Breast epithelium (tissue), 4 donors: ENCODE measurements around the gene NPB. TPM values are rescaled to one million over a fixed set of nuclear protein-coding genes. Genes with fewer than 3 reads are reported as not detected.
A peak's percentile ranks its signal among the peaks of the same experiment; 100 is the strongest.

Experiments used
- DNase-seq, 2 donors: peaks; one replicate each; pipeline ENCODE4 v3.0.0-alpha.2; 2019; ENCODE audit warnings: low spot score in 2 of 2
- H3K27ac ChIP-seq, 2 donors: fragments of 200-600 bp; sonication (generic) in 1 of 2; one replicate each; pipeline ENCODE4 v1.5.1; 2016 to 2019; ENCODE audit warnings: mild to moderate bottlenecking in 1 of 2
- H3K27me3 ChIP-seq, 2 donors: fragments of 200-600 bp; sonication (generic) in 1 of 2; one replicate each; pipeline versions ENCODE4 v1.5.1 to v1.6.0; 2017 to 2019; ENCODE audit warnings: control low read depth in 1 of 2, mild to moderate bottlenecking in 1 of 2
- H3K36me3 ChIP-seq: fragments of 200-600 bp; one replicate; pipeline ENCODE4 v1.5.1; 2019
- H3K4me1 ChIP-seq, 2 donors: fragments of 200-600 bp; sonication (generic); one replicate each; pipeline ENCODE4 v1.5.1; 2016 to 2019; ENCODE audit warnings: control low read depth in 1 of 2
- H3K4me3 ChIP-seq, 3 donors: fragments of 200-600 bp; sonication (generic); 1 replicate in 2 of 3; 2 replicates in 1 of 3; pipeline ENCODE4 v1.5.1; 2016 to 2019; ENCODE audit warnings: mild to moderate bottlenecking in 3 of 3, moderate library complexity in 2 of 3
- H3K9me3 ChIP-seq, 2 donors: fragments of 200-600 bp; sonication (generic) in 1 of 2; one replicate each; pipeline ENCODE4 v1.5.1; 2016 to 2019; ENCODE audit warnings: control low read depth in 1 of 2
- POLR2A ChIP-seq: fragments of 450-650 bp; IDR thresholded peaks from one replicate; pipeline ENCODE4 v1.6.1; 2016; ENCODE audit warnings: antibody characterized with exemption, mild to moderate bottlenecking, moderate library complexity
- POLR2AphosphoS5 ChIP-seq, 3 donors: sonication (generic); formaldehyde crosslinking; IDR thresholded peaks; one replicate each; pipeline ENCODE4 v1.6.1; 2017; ENCODE audit warnings: antibody characterized with exemption in 3 of 3
- intact Hi-C: fragments of 100-400 bp; cut with DNase I; formaldehyde crosslinking; loops from one replicate; pipeline ENCODE4 v1.15.1; 2023; ENCODE audit warnings: low total_unique reads
- total RNA-seq, 3 donors: library from RNA; depleted of rRNA; stranded (reverse); fragments of >200 nt; gene quantifications; one replicate each; pipeline ENCODE4 v1.1.0, GENCODE V29; 2016
- TF ChIP-seq, protein P1 (sequence below), 3 donors: fragments of 450-650 bp; IDR thresholded peaks; one replicate each; pipeline ENCODE4 v1.5.1; 2016 to 2017; ENCODE audit warnings: antibody characterized with exemption in 3 of 3, mild to moderate bottlenecking in 3 of 3, moderate library complexity in 3 of 3

Gene NPB
- total RNA-seq, 3 donors from 2014 or later = 2.0 TPM; not detected in 2

DNA sequence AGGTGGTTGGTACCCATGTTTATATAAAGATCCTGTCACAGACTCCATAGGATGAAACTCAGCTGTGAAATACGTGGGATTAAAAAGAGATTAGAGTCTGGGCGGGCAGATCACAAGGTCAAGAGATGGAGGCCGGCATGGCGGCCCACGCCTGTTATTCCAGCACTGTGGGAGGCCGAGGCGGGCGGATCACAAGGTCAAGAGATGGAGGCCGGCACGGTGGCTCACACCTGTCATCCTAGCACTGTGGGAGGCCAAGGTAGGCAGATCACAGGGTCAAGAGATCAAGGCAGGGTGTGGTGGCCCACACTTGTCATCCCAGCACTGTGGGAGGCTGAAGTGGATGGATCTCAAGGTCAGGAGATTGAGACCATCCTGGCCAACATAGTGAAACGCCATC is 6.6 kb upstream of the NPB start:
- intact Hi-C loops = no loop called here
- TF ChIP-seq POLR2AphosphoS5 (IDR thresholded peaks at IDR 0.05) = no peak
- TF ChIP-seq, protein P1, sequence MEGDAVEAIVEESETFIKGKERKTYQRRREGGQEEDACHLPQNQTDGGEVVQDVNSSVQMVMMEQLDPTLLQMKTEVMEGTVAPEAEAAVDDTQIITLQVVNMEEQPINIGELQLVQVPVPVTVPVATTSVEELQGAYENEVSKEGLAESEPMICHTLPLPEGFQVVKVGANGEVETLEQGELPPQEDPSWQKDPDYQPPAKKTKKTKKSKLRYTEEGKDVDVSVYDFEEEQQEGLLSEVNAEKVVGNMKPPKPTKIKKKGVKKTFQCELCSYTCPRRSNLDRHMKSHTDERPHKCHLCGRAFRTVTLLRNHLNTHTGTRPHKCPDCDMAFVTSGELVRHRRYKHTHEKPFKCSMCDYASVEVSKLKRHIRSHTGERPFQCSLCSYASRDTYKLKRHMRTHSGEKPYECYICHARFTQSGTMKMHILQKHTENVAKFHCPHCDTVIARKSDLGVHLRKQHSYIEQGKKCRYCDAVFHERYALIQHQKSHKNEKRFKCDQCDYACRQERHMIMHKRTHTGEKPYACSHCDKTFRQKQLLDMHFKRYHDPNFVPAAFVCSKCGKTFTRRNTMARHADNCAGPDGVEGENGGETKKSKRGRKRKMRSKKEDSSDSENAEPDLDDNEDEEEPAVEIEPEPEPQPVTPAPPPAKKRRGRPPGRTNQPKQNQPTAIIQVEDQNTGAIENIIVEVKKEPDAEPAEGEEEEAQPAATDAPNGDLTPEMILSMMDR (IDR thresholded peaks at IDR 0.05) = no peak
- TF ChIP-seq POLR2A = no peak
- H3K4me3 ChIP-seq = no peak overlapping the region
- no peak for DNase-seq
- H3K36me3 ChIP-seq = no peaks in the 10 kb centered on the region
- H3K27me3 ChIP-seq = no peaks in the 10 kb centered on the region
- no peaks in the 10 kb centered on the region for H3K9me3 ChIP-seq
- no peak overlapping the region for H3K27ac ChIP-seq
- H3K4me1 ChIP-seq = peaks cover 1 to 2% of the 10 kb centered on the region in 2 donors

DNA sequence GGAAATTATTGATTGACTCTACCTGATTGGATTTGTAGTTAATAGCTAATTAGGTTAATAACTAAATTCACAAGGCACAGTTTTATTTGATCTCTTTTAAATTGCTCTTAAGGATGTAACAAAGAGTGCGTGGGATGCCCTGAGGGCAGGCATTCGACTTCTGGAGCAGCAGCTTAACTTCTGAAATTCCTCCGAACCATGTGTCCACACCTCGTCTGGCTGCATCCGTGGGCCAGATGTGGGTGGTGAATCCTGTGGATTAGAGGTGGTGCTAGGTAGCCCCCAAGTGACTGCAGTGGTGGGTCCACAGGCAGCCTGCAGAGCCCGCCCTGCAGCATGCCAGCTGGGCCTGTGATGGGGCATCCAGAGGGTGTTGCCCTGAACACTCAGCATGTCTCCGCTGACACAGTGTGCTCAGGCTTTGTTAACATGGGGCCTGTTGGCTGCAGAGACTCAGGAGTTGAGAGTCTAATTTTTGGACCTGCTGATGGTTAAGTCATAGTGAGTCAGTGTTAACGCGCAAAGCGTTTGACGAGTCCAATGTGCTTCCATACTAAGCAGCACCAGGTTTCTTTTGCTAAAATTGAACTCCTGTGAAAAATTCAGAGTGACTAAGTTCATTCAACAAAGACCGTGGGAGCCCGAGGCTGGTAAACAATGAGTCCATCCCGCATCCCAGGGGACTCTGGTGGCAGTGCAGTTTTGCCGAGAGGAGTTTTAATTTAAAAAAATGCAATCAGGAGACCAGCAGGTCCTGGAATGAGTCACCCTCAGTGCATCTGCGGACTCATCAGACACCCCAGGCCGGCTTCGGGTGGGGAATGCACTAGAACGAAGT is 3.8 kb upstream of the NPB start:
- Histone ChIP-seq H3K4me3 (no peak overlapping the region), H3K4me1 (no peaks in the 10 kb centered on the region), H3K27me3 (no peaks in the 10 kb centered on the region), H3K27ac (peak overlapping the region in 1 of 2 donors; percentile 27), H3K36me3 (no peaks in the 10 kb centered on the region), H3K9me3 (no peaks in the 10 kb centered on the region)
- DNase-seq = no peak
- intact Hi-C loops = no loop called here
- TF ChIP-seq POLR2AphosphoS5 (IDR thresholded peaks at IDR 0.05) = no peak
- TF ChIP-seq, protein P1 (IDR thresholded peaks at IDR 0.05) = no peak
- no peak for TF ChIP-seq POLR2A

DNA sequence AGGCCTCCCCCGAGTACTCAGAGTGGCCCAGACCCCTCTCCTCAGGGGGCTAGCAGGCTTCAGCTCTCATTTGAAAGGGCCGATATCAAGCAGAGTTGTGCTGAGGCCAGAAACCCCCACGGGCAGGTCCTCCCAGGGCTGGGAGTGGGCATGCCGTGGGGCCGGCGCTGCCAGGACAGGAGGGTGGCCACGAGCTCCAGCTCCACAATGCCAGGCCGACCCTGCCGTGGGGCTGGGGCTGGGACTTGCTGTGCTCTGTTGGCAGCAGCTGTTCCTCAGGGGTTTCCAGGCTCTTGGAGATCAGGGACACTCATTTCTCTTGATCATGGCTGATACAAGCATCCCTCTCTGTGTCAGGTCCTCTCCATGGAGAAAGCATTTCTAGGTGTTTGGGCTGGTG is 3.2 kb upstream of the NPB start:
- H3K36me3 ChIP-seq = no peaks in the 10 kb centered on the region
- intact Hi-C loops = no loop called here

DNA sequence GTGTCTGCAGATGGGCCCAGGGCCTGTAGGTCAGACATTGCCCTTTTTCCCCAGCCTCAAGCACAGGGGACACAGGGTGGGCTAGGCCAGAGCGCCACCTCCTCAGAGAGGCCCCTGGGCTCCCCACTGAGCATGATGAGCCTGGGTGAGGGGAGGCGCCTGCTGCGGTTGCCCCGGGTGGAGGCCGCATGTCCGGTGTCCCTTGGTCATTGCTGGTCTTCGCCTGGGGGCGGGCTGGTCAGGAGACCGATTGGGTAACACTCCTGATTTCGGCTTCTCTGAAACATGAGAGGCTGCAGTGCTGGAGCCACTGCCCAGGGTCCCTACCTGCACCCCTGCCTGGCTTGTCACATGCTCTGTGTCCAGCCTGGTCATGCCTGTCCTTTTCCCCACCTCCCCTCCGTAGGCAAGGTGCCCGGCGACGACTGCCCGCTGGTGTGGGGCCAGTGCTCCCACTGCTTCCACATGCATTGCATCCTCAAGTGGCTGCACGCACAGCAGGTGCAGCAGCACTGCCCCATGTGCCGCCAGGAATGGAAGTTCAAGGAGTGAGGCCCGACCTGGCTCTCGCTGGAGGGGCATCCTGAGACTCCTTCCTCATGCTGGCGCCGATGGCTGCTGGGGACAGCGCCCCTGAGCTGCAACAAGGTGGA is 2.4 kb upstream of the NPB start:
- no peak for DNase-seq
- Histone ChIP-seq H3K4me3 (no peak overlapping the region), H3K4me1 (no peaks in the 10 kb centered on the region), H3K27me3 (no peaks in the 10 kb centered on the region), H3K9me3 (no peaks in the 10 kb centered on the region), H3K36me3 (no peaks in the 10 kb centered on the region), H3K27ac (no peak overlapping the region)
- intact Hi-C loops = no loop called here
- TF ChIP-seq, protein P1 (IDR thresholded peaks at IDR 0.05) = no peak
- TF ChIP-seq POLR2A = no peak

More for the DNA sequence above, 3.2 kb upstream of the NPB start:
- Histone ChIP-seq H3K4me1 (no peaks in the 10 kb centered on the region), H3K27me3 (no peaks in the 10 kb centered on the region), H3K9me3 (no peaks in the 10 kb centered on the region), H3K4me3 (no peak overlapping the region), H3K27ac (no peak overlapping the region)
- TF ChIP-seq POLR2AphosphoS5 (IDR thresholded peaks at IDR 0.05) (no peak), POLR2A (no peak)
- TF ChIP-seq, protein P1 (IDR thresholded peaks at IDR 0.05) = no peak
- DNase-seq = no peak

DNA sequence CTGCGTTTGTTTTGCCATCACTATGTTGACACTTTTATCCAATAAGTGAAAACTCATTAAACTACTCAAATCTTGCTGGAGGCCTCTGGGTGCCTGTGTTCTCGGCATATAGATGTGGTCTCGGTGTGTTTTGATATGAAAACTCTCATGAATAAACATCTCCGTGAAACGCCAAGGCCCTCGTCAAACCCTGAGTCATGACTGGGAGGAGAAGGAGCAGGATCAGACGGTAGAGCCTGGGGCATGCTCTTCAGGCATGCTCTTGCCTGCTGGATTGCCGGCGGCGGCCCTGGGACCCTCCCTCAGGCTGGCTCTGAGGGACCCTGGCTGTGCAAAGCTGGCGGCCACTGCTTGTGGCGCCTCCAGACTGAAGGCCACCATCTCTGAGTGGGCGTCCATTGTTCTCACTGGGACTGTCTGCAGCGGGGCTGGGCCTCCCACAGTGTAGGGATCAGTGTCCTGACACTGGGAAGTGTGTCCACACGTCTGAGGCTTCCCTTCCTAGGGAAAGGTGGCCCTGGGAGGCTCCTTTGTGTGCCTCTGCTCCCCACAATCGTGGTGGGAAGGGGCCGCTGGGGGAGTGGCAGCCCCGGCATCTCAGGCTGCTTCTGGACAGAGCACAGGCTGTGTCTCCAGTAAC is 1.7 kb upstream of the NPB start:
- H3K4me3 ChIP-seq = no peak overlapping the region
- H3K27me3 ChIP-seq = no peaks in the 10 kb centered on the region
- H3K9me3 ChIP-seq = no peaks in the 10 kb centered on the region
- H3K4me1 ChIP-seq = no peaks in the 10 kb centered on the region
- no peak overlapping the region for H3K27ac ChIP-seq
- TF ChIP-seq, protein P1 (IDR thresholded peaks at IDR 0.05) = no peak
- TF ChIP-seq POLR2A = no peak
- TF ChIP-seq POLR2AphosphoS5 (IDR thresholded peaks at IDR 0.05) = no peak
- intact Hi-C loops = no loop called here
- DNase-seq = no peak
- no peaks in the 10 kb centered on the region for H3K36me3 ChIP-seq
